ENCODE results near the gene UMAD1. TPM values are rescaled to one million over a fixed set of nuclear protein-coding genes. Genes with fewer than 3 reads are reported as not detected.

Gene UMAD1
- total and polyA plus RNA-seq, 2 donors from 2014 or later = 18.0 to 20.3 TPM

DNA sequence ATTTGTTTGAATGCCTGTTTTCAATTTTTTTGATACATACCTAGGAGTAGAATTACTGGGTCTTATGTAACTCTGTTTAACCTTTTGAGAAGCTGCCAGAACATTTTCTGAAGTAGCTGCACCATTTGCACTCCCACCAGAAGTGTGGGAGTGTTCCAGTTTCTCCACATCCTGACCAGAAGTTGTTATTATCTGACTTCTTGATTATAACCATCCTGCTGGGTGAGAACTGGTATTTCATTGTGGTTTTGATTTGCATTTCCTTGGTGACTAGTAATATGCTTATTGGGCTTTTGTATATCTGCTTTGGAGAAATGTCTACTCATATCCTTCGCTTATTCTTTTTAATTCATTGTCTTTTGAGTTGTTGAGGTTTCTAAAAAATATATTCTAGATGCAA, 210.8 kb downstream of the UMAD1 start:
- no peak for FAIRE-seq
- H3K9me3 ChIP-seq (ENCODE audit: control insufficient read depth in 2 of 3, insufficient read depth in 1 of 3, low read length in 3 of 3) = peaks cover 0 to 12% (median 0%) of the 10 kb centered on the region in 3 donors

DNA sequence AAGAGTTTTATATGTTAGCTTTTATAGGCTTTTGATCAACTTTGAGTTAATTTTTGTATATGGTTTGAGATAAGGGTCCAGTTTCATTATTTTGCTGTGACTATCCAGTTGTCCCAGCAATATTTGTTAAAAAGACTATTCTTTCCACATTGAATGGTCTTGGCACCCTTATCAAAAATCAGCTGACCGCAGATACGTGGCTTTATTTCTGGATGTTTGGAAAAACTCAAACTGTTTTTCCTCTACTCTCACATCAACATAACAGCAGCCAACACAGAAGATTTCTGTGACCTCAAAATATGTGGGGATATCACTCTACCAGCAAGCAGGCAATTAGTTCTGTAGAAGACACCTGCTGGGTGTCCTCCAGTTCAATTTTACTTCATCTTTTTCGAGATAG, 211.4 kb downstream of the UMAD1 start:
- no peak for TF ChIP-seq CTCF (IDR thresholded peaks at IDR 0.05; ENCODE audit: borderline replicate concordance, extremely low read depth, insufficient read depth)
- H3K9me3 ChIP-seq (ENCODE audit: control insufficient read depth in 2 of 3, insufficient read depth in 1 of 3, low read length in 3 of 3) = peaks cover 0 to 12% (median 0%) of the 10 kb centered on the region in 3 donors
- H3K27me3 ChIP-seq (ENCODE audit: control insufficient read depth, insufficient read depth, low read length) = no peaks in the 10 kb centered on the region
- H3K36me3 ChIP-seq (ENCODE audit: control insufficient read depth in 2 of 3, insufficient read depth in 3 of 3, low read length in 3 of 3) = no peaks in the 10 kb centered on the region
- H3K4me3 ChIP-seq (ENCODE audit: low read length in 3 of 3) = no peak overlapping the region
- no peak overlapping the region for H3K9ac ChIP-seq (ENCODE audit: low read length in 3 of 3)
- FAIRE-seq (no peak), DNase-seq (no peak)
- no peak overlapping the region for H3K27ac ChIP-seq (ENCODE audit: low read depth in 2 of 2, low read length in 2 of 2)
- intact Hi-C loops (cut with DNase I) = no loop called here
- H3K4me1 ChIP-seq (ENCODE audit: control insufficient read depth in 2 of 3, insufficient read depth in 2 of 3, low read depth in 1 of 3, low read length in 3 of 3) = no peaks in the 10 kb centered on the region

More for the DNA sequence above, 210.8 kb downstream of the UMAD1 start:
- Histone ChIP-seq H3K4me1 (ENCODE audit: control insufficient read depth in 2 of 3, insufficient read depth in 2 of 3, low read depth in 1 of 3, low read length in 3 of 3) (no peaks in the 10 kb centered on the region), H3K36me3 (ENCODE audit: control insufficient read depth in 2 of 3, insufficient read depth in 3 of 3, low read length in 3 of 3) (no peaks in the 10 kb centered on the region), H3K27me3 (ENCODE audit: control insufficient read depth, insufficient read depth, low read length) (no peaks in the 10 kb centered on the region), H3K27ac (ENCODE audit: low read depth in 2 of 2, low read length in 2 of 2) (no peak overlapping the region), H3K9ac (ENCODE audit: low read length in 3 of 3) (no peak overlapping the region), H3K4me3 (ENCODE audit: low read length in 3 of 3) (no peak overlapping the region)
- intact Hi-C loops (cut with DNase I) = no loop called here
- TF ChIP-seq CTCF (IDR thresholded peaks at IDR 0.05; ENCODE audit: borderline replicate concordance, extremely low read depth, insufficient read depth) = no peak
- no peak for DNase-seq

DNA sequence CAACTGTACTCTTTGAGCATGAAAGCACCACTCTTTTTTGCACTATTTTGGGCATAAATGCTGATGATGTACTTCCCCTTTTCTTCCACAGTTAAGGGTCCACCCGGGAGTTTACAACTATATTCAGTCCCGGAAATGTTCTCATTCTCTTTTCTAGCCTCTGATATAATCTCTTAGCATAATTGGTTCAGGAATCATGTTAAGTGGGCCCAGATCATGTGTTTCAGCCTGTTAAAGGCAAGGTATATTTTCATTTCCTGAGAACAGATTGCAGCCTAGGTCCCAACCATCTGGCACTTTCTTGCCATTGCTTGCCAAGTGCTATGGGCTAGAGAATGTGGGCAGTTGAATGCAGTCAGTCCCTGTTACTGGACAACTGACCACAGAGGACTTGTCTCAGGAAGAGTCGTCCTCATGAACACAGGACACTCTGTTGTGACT, 216.6 kb downstream of the UMAD1 start:
- no peak for DNase-seq
- intact Hi-C loops (cut with DNase I) = no loop called here
- H3K4me1 ChIP-seq (ENCODE audit: control insufficient read depth in 2 of 3, insufficient read depth in 2 of 3, low read depth in 1 of 3, low read length in 3 of 3) = no peaks in the 10 kb centered on the region
- no peak overlapping the region for H3K9ac ChIP-seq (ENCODE audit: low read length in 3 of 3)
- no peak overlapping the region for H3K27ac ChIP-seq (ENCODE audit: low read depth in 2 of 2, low read length in 2 of 2)
- TF ChIP-seq CTCF (IDR thresholded peaks at IDR 0.05; ENCODE audit: borderline replicate concordance, extremely low read depth, insufficient read depth) = no peak
- H3K9me3 ChIP-seq (ENCODE audit: control insufficient read depth in 2 of 3, insufficient read depth in 1 of 3, low read length in 3 of 3) = peaks cover 0 to 12% (median 0%) of the 10 kb centered on the region in 3 donors
- FAIRE-seq = no peak
- H3K36me3 ChIP-seq (ENCODE audit: control insufficient read depth in 2 of 3, insufficient read depth in 3 of 3, low read length in 3 of 3) = no peaks in the 10 kb centered on the region
- H3K27me3 ChIP-seq (ENCODE audit: control insufficient read depth, insufficient read depth, low read length) = no peaks in the 10 kb centered on the region
- no peak overlapping the region for H3K4me3 ChIP-seq (ENCODE audit: low read length in 3 of 3)

DNA sequence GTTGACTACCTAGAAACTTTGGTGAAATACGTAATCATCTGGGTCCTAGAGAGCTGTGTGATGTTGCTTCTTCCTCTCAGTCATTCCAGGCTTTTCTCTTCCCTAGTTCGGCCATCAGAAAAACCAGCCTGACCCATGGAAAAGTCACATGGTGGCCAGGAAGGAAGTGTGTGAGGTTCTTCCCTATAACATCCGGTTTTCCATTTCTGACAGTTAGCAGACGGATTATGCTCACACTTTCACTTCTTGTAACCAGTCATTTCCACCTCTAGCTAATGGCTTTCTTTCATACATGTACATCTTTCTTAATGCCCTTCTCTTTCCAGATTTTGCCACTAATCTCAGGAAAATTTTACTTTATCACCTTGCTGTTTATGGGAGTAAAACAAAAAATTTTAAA, 218.0 kb downstream of the UMAD1 start:
- no peak overlapping the region for H3K9ac ChIP-seq (ENCODE audit: low read length in 3 of 3)
- FAIRE-seq (no peak), DNase-seq (no peak)
- H3K4me3 ChIP-seq (ENCODE audit: low read length in 3 of 3) = no peak overlapping the region
- peaks cover 0 to 12% (median 0%) of the 10 kb centered on the region in 3 donors for H3K9me3 ChIP-seq (ENCODE audit: control insufficient read depth in 2 of 3, insufficient read depth in 1 of 3, low read length in 3 of 3)
- no peaks in the 10 kb centered on the region for H3K27me3 ChIP-seq (ENCODE audit: control insufficient read depth, insufficient read depth, low read length)
- TF ChIP-seq CTCF (IDR thresholded peaks at IDR 0.05; ENCODE audit: borderline replicate concordance, extremely low read depth, insufficient read depth) = no peak
- intact Hi-C loops (cut with DNase I) = no loop called here
- H3K4me1 ChIP-seq (ENCODE audit: control insufficient read depth in 2 of 3, insufficient read depth in 2 of 3, low read depth in 1 of 3, low read length in 3 of 3) = no peaks in the 10 kb centered on the region
- no peaks in the 10 kb centered on the region for H3K36me3 ChIP-seq (ENCODE audit: control insufficient read depth in 2 of 3, insufficient read depth in 3 of 3, low read length in 3 of 3)
- no peak overlapping the region for H3K27ac ChIP-seq (ENCODE audit: low read depth in 2 of 2, low read length in 2 of 2)
